ENCODE data around the gene CYP39A1.

DNA sequence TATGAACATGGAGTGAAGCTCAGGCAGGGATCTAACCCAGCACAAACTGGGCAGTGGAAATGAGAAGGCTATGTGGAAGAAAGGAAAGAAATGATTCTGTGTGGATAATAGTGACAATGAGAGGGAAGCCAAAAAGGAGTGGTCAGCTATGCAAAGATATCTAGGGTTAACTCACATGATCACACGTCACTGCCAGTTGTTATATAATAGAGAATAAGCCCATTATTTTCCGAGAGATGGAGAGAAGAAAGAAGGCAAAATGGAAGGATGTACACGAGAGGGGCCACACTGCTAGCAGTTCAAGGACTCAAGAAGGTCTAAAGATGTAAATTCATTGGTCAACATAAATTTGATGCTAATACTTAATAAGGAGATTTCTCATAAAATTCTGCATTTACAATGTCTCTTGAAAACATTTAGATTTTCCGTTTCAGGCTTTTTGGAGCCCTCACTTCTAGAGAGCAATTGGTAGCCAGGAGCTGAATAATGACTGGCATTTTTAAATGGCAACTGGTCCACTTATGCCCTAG, 142.6 kb downstream of the CYP39A1 start:
- TF ChIP-seq ZNF114 (CRISPR knock-in tag; IDR thresholded peaks at IDR 0.05) = no peak
- no peak for TF ChIP-seq POLR2AphosphoS5 (IDR thresholded peaks at IDR 0.05; ENCODE audit: low read depth)
- no peak for TF ChIP-seq CTCF (conservative IDR thresholded peaks at IDR 0.05; ENCODE audit: low read depth in 2 of 2)
- no peak for TF ChIP-seq EZH2phosphoT487 (IDR thresholded peaks at IDR 0.05; ENCODE audit: unreplicated experiment)
- TF ChIP-seq, protein P1, sequence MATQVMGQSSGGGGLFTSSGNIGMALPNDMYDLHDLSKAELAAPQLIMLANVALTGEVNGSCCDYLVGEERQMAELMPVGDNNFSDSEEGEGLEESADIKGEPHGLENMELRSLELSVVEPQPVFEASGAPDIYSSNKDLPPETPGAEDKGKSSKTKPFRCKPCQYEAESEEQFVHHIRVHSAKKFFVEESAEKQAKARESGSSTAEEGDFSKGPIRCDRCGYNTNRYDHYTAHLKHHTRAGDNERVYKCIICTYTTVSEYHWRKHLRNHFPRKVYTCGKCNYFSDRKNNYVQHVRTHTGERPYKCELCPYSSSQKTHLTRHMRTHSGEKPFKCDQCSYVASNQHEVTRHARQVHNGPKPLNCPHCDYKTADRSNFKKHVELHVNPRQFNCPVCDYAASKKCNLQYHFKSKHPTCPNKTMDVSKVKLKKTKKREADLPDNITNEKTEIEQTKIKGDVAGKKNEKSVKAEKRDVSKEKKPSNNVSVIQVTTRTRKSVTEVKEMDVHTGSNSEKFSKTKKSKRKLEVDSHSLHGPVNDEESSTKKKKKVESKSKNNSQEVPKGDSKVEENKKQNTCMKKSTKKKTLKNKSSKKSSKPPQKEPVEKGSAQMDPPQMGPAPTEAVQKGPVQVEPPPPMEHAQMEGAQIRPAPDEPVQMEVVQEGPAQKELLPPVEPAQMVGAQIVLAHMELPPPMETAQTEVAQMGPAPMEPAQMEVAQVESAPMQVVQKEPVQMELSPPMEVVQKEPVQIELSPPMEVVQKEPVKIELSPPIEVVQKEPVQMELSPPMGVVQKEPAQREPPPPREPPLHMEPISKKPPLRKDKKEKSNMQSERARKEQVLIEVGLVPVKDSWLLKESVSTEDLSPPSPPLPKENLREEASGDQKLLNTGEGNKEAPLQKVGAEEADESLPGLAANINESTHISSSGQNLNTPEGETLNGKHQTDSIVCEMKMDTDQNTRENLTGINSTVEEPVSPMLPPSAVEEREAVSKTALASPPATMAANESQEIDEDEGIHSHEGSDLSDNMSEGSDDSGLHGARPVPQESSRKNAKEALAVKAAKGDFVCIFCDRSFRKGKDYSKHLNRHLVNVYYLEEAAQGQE (IDR thresholded peaks at IDR 0.05; ENCODE audit: unreplicated experiment) = no peak
- TF ChIP-seq, protein P2, sequence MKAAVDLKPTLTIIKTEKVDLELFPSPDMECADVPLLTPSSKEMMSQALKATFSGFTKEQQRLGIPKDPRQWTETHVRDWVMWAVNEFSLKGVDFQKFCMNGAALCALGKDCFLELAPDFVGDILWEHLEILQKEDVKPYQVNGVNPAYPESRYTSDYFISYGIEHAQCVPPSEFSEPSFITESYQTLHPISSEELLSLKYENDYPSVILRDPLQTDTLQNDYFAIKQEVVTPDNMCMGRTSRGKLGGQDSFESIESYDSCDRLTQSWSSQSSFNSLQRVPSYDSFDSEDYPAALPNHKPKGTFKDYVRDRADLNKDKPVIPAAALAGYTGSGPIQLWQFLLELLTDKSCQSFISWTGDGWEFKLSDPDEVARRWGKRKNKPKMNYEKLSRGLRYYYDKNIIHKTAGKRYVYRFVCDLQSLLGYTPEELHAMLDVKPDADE (IDR thresholded peaks at IDR 0.05) = no peak
- TF ChIP-seq EZH2 (IDR thresholded peaks at IDR 0.05; ENCODE audit: low read depth, unreplicated experiment) = no peak
